ENCODE measurements around the gene RPUSD3. TPM values are rescaled to one million over a fixed set of nuclear protein-coding genes. Genes with fewer than 3 reads are reported as not detected.
"Not testable (repeated sequence)": the region's sequence is repeated elsewhere in the genome, so short reads cannot be mapped to it uniquely, and the experiment has no call there.

Gene RPUSD3, protein sequence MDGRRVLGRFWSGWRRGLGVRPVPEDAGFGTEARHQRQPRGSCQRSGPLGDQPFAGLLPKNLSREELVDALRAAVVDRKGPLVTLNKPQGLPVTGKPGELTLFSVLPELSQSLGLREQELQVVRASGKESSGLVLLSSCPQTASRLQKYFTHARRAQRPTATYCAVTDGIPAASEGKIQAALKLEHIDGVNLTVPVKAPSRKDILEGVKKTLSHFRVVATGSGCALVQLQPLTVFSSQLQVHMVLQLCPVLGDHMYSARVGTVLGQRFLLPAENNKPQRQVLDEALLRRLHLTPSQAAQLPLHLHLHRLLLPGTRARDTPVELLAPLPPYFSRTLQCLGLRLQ
- 25.6 TPM for total RNA-seq
- long read RNA-seq, transcript RPUSD3-216 (4 exons, 2,491 nt) = minor isoform, 13 of 90 reads
- long read RNA-seq, transcript RPUSD3-201 (9 exons, 1,225 nt) = major isoform, 67 of 90 reads
- long read RNA-seq, partial matches to known transcripts = 3 of 90 reads
- long read RNA-seq, other reads (novel, unspliced or antisense) = 6 of 90 reads

DNA sequence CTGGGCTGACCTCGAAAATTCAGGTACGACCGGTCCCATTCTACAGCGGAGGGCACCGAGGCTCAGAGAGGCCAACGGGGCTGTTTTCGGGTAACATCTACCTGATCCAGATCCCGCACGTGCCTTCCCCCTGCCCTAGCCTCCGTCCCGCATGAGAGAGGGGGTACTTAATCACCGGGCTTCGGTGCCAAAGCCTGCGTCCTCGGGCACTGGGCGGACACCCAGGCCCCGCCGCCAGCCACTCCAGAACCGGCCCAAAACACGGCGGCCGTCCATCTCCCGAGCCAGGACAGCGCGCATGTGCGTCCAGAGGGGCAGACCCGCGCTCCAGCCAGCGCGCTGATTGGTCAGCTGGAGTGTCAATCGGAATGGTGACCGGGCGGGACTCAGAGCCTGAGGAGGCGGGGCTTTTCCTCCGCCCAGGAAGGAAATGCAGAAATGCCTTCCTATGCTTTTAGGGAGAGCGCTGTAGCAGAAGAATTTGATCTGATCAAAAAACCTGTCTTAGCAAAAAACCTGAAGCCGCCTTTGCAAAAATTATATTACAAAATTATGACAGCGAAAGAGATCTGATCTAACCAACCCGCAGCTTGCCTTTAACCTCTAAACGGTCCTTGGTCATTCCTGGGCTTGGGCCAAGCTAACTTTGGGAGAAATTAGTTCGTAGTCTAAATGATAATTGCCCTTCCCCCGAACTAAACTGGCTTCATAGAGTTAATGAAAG lies at the start of gene RPUSD3:
Gene RPUSD3, minus strand, starts transcription at position 294 of the 724 bp plus-strand sequence. Its CDS starts 18 bp downstream, at position 276.
- DNase-seq (ENCODE audit: low spot score) = peak; percentile 99

DNA sequence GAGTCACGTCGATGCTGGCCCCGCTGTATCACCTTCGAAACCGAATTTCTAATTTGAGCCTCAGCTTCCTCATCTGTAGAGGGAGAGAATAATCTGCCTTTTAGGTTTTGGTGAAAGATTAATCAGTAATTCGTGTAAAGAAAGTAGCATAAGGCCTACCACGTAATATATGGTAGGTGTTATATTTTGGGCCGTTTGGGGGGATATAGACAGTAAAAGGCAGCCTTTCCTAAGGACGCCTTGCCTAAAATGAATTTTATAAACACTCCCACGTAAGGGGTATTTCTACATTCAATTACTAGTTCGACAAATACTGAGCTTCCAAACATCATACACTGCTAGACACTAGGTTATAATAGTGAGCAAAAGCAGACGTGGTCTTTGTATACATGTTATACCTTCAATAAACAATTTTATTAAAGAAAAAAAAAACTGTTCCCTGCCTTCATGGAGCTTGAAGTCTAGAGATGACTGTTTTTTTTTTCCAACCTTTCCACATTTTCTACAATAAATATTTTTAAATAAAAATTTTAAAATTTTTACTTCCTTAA lies 47.3 kb upstream of the RPUSD3 start:
- DNase-seq (ENCODE audit: low spot score) = no peak

DNA sequence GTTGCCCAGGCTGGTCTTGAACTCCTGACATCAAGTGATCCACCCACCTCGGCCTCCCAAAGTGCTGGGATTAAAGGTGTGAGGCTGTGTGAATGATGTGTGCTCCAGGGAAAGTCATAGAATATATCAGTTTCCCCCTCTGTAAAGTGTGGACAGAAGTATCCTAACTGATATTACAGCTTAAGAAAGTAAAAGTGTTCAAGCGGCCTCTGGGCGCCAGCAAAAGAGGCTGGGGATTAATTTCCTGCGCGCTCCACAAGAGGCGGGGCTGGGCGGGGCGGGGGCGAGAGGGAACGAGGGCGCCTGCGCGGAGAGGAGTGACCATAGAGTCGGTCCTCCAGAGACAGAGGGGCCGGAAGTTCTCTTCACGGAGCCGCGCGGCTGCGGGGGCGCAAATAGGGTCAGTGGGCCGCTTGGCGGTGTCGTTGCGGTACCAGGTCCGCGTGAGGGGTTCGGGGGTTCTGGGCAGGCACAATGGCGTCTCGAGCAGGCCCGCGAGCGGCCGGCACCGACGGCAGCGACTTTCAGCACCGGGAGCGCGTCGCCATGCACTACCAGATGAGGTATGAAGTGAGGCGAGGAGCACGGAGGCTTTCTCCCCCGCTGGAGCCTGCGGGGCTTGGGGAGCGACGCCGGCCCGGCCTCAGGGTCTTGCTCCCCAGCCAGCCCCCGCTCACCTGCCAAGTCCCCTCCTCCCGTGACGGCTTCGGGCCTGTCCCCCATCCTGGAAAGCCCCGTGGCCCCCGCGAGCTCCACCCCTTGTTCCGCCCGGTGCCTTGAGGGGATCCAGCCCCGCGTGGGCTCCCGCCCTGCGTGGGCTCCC lies 46.7 kb upstream of the RPUSD3 start, which contains the start of gene JAGN1:
Gene JAGN1, plus strand, starts transcription at position 362 of the 823 bp plus-strand sequence. Its CDS starts 113 bp downstream, at position 475.
- DNase-seq (ENCODE audit: low spot score) = peak; percentile 95

DNA sequence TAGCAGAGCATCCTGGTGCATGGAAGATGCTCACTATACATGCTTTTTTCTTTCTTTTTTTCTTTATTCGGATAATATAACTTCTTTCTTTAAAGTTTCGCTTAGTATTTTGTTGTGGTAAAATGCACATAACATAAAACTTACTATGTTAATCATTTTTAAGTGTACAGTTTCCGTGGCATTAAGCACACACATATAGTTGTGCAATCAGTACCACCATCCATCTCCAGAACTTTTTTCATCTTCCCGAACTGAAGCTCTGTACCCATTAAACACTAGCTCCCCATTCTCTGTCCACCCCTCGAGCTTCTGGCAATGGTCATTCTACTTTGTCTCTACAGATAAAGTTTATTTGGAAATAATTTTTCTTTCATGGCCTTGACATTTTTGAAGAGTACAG lies 45.6 kb upstream of the RPUSD3 start:
- no peak for DNase-seq (ENCODE audit: low spot score)

DNA sequence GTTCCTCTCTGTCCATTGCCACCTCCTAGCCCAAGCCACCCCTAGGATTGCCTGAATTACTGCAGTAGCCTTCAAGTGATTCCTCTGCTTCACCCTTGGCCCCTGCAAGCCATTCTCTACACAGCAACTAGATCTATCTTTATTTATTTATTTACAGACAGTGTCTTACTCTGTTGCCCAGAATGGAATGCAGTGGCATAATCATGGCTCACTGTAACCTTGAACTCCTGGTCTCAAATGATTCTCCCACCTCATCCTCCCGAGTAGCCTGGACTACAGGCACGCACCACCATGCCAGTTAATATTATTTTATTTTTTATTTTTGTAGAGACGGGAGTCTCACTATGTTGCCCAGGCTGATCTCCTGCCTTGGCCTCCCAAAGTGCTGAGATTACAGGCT lies 44.7 kb upstream of the RPUSD3 start:
- no peak for DNase-seq (ENCODE audit: low spot score)

DNA sequence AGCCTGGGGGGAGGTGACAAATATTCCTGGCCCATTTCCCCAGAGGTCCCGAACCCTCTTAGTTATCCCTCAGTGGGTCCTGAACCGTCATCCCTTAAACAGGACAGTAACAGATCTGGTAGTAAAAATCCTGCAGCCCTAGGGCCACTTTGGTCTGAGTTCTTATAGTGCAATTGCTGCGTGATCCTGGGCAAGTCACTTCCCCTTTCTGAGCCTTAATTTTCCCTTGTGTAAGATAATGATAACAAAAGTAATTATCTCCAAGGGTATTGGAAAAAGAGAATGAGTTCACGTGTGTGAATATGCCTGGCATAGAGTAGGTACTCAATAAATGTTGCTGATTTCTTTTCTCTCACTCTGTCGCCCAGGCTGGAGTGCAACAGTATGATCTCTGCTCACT lies 43.7 kb upstream of the RPUSD3 start:
- no peak for DNase-seq (ENCODE audit: low spot score)

DNA sequence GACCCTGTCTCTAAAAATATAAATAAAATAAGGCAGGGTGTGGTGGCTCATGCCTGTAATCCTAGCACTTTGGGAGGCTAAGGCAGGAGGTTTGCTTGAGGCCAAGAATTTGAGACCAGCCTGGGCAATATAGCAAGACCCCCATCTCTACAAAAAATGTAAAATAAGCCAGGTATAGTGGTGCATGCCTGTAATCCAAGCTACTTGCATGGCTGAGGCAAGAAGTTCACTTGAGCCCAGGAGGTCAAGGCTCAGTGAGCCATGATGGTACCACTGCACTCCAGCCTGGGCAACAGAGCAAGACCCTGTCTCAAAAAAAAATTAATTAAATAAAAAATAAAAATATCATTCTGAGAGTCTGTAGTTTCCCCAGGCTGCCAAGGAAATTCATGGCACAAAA lies 42.5 kb upstream of the RPUSD3 start:
- no peak for DNase-seq (ENCODE audit: low spot score)

DNA sequence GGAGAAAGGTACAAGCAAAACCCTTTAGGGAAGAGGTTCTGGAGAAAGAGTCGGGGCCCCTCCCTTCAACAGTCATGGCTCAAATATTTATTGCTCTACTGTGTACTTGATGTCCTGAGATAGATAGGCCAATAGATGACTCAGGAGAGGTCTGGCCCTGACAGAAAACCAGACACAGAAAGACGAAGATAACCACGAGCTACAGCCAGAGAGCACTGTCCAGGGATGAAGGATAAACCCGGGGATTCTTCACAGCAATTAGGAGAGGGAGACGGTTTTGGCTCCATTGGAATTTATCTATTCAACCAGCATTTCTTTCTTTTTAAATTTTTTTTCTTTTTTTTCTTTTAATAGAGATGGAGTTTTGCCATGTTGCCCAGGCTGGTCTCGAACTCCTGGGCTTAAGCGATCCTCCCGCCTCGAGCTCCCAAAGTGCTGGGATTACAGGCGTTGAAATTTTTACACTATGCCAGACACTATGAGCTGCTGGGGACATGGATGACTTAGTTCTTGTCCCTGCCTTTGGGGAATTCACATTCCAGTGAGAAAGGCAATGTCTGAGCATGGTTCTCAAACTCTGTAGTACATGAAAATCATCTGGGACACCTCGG lies 40.9 kb upstream of the RPUSD3 start:
- DNase-seq (ENCODE audit: low spot score) = no peak

DNA sequence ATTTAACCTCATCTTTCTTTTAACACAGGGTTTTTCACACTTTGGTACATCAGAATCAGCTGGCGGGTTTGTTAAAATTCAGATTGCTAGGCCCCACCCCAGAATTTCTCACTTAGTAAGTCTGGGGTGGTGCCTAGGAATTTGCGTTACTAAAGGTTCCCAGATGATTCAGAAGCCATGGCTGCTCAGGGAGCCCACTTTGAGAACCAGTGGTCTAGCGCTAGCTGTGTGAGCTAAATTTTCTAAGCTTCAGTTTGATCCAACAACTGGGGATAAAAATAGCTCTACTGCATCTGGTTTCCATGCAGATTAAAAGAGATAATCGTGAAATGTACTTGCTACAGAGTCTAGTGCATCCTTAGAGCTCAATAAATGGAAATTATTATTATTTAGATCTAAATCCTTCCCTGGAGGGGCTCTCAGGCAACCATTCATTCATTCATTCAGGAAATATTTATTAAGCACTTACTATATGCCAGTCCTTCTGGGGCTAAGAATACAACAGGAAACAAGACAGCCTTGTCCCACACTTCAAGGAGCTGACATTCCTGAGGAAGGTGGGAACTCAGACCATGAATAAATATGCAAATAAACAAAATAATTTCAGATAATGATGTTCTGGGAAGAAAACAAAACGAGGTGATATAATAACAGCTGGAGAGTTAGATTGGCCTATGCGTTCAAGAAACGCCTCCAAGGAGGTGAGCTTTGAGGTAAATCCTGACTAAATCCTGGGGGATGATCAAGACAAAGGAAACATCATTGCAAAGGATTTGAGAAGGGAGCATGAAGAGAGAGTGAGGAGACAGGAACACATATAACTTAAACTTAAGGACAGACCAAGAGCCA lies 40.1 kb upstream of the RPUSD3 start:
- no peak for DNase-seq (ENCODE audit: low spot score)

DNA sequence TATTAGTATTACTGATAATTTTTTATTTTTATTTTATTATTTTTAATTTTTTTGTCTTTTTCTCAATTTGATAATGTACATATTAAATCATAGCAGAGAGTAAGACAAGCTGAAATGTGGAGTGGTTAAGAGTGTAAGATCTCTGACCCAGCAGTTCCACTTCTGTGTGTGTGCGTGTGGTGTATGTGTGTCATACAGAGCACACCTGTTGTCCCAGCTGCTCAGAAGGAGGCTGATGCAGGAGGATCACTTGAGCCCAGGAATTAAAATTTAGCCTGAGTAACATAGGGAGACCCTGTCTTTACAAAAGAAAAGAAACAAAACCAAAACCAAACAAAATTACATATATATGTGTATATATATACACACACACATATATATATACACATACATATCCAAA lies 37.6 kb upstream of the RPUSD3 start:
- DNase-seq (ENCODE audit: low spot score) = no peak

DNA sequence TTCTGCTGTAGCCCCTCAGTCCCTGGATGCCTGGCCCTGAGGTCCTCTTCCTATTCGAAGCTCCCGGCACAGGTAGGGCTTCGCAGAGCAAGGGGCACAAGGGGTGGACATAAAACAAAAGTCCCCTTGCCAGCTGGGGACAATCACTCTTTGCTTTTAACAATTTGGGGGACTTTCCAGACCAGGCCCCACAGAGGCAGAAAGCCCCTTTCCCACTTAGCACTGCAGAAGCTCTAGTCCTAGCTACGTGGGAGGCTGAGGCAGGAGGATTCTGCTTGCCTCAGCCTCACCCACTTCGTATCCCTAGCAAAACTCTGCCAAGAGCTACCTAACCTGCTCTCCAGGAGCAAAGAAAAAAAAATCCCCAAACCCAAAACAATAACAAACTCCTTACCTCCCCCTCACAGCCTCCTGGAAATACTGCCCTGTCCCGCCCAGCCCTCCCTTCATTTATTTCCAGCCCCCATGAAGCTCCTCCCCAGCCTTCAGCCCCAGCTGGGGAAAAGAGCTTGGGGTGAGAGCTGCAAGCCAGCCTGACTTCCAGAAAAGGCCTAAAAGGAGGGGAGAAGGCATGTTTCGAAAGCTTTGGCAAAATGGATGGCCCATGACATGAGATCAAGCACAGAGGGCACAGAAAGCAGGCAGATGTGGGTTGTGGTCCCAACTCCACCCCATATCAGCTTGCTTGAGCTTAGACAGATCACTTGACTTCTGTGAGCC lies 36.2 kb upstream of the RPUSD3 start, which contains the start of gene CIDEC:
Gene CIDEC, minus strand, starts transcription at position 424 of the 720 bp plus-strand sequence. CDS start 1,767 bp downstream, outside the sequence.
- DNase-seq (ENCODE audit: low spot score) = no peak

DNA sequence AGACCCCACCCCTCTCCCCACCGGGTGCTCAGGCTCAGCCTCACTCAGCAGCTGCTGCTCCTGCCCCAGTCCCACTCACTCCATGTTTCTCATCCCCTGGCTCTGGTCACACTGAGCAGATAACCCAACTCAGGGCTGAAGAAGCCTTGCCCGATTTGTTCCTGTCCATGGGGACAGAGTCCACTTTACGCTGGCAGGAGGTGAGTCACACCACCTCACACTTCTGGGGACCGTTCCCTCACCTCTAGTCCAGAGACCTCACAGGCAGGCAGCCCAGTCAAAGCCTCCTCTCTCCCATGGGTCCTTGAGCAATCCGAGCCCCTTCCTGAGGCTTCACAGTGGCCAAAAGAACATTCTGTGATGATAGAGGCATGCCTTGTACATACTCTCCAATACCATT lies 34.9 kb upstream of the RPUSD3 start:
- no peak for DNase-seq (ENCODE audit: low spot score)

DNA sequence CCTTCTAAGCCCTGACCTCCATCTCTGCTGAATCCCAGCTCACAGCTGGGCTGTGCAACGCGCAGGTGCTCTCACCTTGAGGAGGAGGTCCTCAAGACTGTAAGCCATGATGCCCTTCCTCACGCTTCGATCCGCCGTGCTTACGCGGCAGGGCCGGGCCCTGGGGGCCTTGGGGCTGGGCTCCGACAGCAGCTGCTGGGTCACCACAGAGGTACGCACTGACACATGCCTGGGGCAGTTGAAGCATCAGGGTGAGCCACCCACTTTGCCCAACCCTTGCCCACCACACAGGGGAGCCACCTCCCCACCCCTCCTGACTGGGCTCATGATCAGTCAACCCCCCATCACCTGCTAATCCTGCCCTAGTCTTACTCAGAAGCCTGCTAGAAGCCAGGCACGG lies 33.2 kb upstream of the RPUSD3 start:
- DNase-seq (ENCODE audit: low spot score) = no peak

DNA sequence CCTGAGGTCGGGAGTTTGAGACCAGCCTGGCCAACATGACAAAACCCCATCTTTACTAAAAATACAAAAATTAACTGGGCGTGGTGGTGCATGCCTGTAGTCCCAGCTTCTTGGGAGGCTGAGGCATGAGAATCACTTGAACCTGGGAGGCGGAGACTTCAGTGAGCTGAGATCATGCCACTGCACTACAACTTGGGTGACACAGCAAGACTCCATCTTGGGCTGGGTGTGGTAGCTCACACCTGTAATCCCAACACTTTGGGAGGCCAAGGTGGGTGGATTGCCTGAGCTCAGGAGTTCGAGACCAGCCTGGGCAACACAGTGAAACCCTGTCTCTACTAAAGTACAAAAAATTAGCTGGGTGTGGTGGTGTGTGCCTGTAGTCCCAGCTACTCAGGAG lies 32.4 kb upstream of the RPUSD3 start:
- not testable (repeated sequence) for DNase-seq (ENCODE audit: low spot score)

DNA sequence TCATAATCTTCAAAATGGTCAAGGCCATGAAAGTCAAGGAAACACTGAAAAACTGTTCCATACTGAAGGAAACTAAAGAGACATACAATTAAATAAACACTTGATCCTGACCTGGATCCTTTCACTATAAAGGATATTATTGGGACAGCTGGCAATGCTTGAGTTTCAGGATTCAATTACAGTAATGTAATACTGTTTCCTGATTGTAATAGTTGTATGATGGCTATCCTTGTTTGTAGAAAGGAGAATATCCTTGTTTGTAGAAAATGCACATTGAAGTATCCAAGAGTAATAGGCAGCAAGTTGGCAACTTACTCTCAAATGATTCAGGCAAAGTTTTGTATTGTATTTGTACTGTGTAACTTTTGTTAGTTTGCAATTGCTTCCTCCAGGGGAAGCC lies 31.6 kb upstream of the RPUSD3 start:
- DNase-seq (ENCODE audit: low spot score) = no peak

DNA sequence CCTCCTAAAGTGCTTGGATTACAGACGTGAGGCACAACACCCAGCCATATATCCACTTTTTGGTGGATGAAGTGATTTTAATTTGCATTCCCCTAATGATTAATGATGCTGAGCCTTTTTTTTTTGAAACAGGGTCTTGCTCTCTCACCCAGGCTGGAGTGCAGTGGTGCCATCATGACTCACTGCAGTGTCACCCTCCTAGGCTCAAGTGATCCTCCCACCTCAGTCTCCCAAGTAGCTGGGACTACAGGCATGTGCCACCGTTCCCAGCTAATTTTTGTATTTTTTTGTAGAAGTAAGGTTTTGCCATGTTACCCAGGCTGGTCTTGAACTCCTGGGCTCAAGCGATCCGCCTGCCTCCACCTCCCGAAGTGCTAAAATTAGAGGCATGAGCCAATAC lies 28.3 kb upstream of the RPUSD3 start:
- not testable (repeated sequence) for DNase-seq (ENCODE audit: low spot score)

DNA sequence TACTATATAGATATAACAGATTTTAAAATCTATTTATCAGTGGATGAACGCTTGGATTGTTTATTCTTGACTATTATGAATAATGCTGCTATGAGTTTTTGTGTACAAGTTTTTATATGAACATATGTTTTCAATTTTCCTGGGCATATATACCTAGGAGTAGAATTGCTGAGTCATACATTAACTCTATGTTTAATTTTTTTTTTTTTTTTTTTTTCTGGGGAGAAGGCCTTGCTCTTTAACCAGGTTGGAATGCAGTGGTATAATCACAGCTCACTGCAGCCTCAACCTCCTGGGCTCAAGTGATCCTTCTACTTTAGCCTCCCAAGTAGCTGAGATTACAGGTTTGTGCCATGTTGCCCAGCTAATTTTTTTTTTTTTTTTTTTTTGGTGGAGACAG lies 27.2 kb upstream of the RPUSD3 start:
- no peak for DNase-seq (ENCODE audit: low spot score)

DNA sequence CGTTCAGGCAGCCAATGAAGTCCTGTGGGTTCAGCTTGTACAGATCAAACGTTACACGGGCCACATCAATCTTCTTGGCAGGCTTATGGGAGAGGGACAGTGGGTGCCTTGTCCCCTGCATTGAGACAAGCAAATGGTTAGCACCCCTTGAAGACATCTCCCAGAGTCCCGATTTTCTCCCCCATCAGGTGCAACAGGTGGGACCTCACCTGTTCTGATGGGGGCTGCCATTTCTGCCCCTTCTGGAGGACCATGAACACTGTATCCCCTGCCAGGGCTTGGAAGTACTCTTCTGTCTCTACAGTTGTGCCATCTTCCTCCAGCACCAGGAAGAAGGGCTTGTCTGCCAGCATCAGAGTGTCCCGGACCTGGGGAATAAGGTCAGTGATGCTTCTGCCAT lies 26.1 kb upstream of the RPUSD3 start:
- no peak for DNase-seq (ENCODE audit: low spot score)

DNA sequence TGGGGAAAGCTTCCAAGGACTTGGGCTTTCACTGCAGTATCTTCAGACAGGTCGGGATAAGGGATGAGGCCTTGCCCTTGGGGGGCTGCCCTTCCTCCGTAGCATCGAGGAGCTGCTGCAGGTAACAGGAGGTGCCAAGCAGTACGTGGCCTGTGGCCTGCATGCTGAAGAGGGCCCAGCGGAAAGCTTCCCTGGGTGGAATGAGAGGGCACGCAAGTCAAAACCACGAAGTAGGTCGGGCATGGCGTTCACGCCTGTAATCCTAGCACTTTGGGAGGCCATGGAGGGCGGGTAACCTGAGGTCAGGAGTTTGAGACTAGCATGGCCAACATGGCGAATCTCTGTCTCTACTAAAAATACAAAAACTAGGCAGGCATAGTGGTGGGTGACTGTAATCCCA lies 23.3 kb upstream of the RPUSD3 start:
- DNase-seq (ENCODE audit: low spot score) = no peak

All from mesenteric fat pad (tissue), 1 donor.